Lung (tissue), 12 donors: ENCODE measurements around the gene GNG14. TPM values are rescaled to one million over a fixed set of nuclear protein-coding genes. Genes with fewer than 3 reads are reported as not detected.

Source experiments
- ATAC-seq: fragments of 200-7000 bp; cut with Tn5 transposase; one replicate; pipeline ENCODE4 v1.9.1; 2020; ENCODE audit warnings: moderate number of reproducible peaks; ENCODE audit not compliant: insufficient read depth, low FRiP score
- DNase-seq, 3 donors: peaks; one replicate each; pipeline ENCODE4 v3.0.0-alpha.2; 2013 to 2017
- H3K27ac ChIP-seq, 2 donors: one replicate each; pipeline ENCODE4 v1.5.1; 2013; ENCODE audit warnings: mild to moderate bottlenecking in 2 of 2, moderate library complexity in 2 of 2, control low read depth in 1 of 2, inconsistent platforms in 1 of 2, low read depth in 1 of 2, low read length in 1 of 2
- H3K27me3 ChIP-seq, 3 donors: one replicate each; pipeline ENCODE4 v1.5.1; 2013; ENCODE audit warnings: low read length in 2 of 3; ENCODE audit not compliant: control insufficient read depth in 3 of 3, insufficient read depth in 3 of 3
- H3K36me3 ChIP-seq, 4 donors: one replicate each; pipeline ENCODE4 v1.5.1; 2013; ENCODE audit warnings: low read length in 4 of 4, mild to moderate bottlenecking in 1 of 4, moderate library complexity in 1 of 4; ENCODE audit not compliant: control insufficient read depth in 4 of 4, insufficient read depth in 4 of 4
- H3K4me1 ChIP-seq, 5 donors: one replicate each; pipeline ENCODE4 v1.5.1; 2013; ENCODE audit warnings: low read length in 5 of 5, mild to moderate bottlenecking in 2 of 5, moderate library complexity in 1 of 5; ENCODE audit not compliant: control insufficient read depth in 5 of 5, insufficient read depth in 5 of 5
- H3K4me3 ChIP-seq: one replicate; pipeline ENCODE4 v1.5.1; 2013; ENCODE audit warnings: mild to moderate bottlenecking, control low read depth, moderate library complexity
- H3K9ac ChIP-seq, 2 donors: one replicate each; pipeline ENCODE4 v1.5.1; 2013; ENCODE audit warnings: low read length in 2 of 2, control low read depth in 1 of 2; ENCODE audit not compliant: insufficient read depth in 1 of 2
- H3K9me3 ChIP-seq, 4 donors: one replicate each; pipeline ENCODE4 v1.5.1; 2013; ENCODE audit warnings: low read length in 3 of 4, mild to moderate bottlenecking in 1 of 4, moderate library complexity in 1 of 4; ENCODE audit not compliant: control insufficient read depth in 4 of 4, insufficient read depth in 3 of 4
- CTCF ChIP-seq: IDR thresholded peaks from 2 replicates; pipeline ENCODE4 v1.5.1; 2012; ENCODE audit warnings: mild to moderate bottlenecking; ENCODE audit errors: control extremely low read depth, extremely low read depth
- WGBS, 2 donors: extraction: QIAGEN DNeasy Blood & Tissue Kit; methylation state at CpG; one replicate each; pipeline ENCODE4 v1.1.7; 2013; 5-methylcytosine and 5-hydroxymethylcytosine counted together
- polyA plus RNA-seq, 2 donors: library from polyadenylated mRNA; stranded (reverse); fragments of 200-250 nt; gene quantifications; one replicate each; pipeline ENCODE4 v1.2.1, GENCODE V29; 2013
- total RNA-seq, 2 donors: library from RNA; depleted of rRNA in 1 of 2; stranded (reverse); fragments of >200 nt in 1 of 2; gene quantifications; one replicate each; pipeline ENCODE4 v1.2.1, GENCODE V29; 2014 to 2021
- donor health status: control.
- donor health status: control.
- donor health status: Bipolar disorder and iron deficiency.
- donor health status: healthy.
- donor health status: DM: yes; HTN: yes; CAD: no.

Gene GNG14
- total and polyA plus RNA-seq, 4 donors = not detected

- Histone ChIP-seq H3K4me3 (peak overlapping the region; percentile 96), H3K9ac (peak overlapping the region in 1 of 2 donors; percentile 79), H3K4me1 (peaks cover 0 to 33% (median 16%) of the 10 kb centered on the region in 5 donors), H3K27ac (peak overlapping the region; percentile 92 to 98), H3K27me3 (no peaks in the 10 kb centered on the region), H3K36me3 (peaks cover 1 to 24% (median 16%) of the 10 kb centered on the region in 4 donors), H3K9me3 (no peaks in the 10 kb centered on the region)
- ATAC-seq (no peak), DNase-seq (no peak)
- TF ChIP-seq CTCF = no peak
- WGBS, 2 donors = 40 to 46% methylated on average over 26 of the region's 26 CpGs
These were observed 17.5 kb upstream of the GNG14 start for GRCh38 chr19:12670159-12670928.

- Histone ChIP-seq H3K9ac (no peak overlapping the region), H3K9me3 (no peaks in the 10 kb centered on the region), H3K4me1 (peaks cover 0 to 20% (median 8%) of the 10 kb centered on the region in 5 donors), H3K27me3 (no peaks in the 10 kb centered on the region), H3K36me3 (peaks cover 9 to 39% (median 32%) of the 10 kb centered on the region in 4 donors), H3K4me3 (no peak overlapping the region), H3K27ac (no peak overlapping the region)
- no peak for ATAC-seq
- no peak for TF ChIP-seq CTCF
- DNase-seq = no peak
- WGBS, 2 donors = 90 to 95% methylated on average over 10 of the region's 10 CpGs
These were observed 15.1 kb upstream of the GNG14 start for GRCh38 chr19:12672744-12673143.

GRCh38 chr19:12675399-12675798 is 12.4 kb upstream of the GNG14 start:
- no peak for DNase-seq
- H3K4me3 ChIP-seq = no peak overlapping the region
- 92 to 98% methylated on average over 10 of the region's 10 CpGs for WGBS, 2 donors
- no peak overlapping the region for H3K9ac ChIP-seq
- no peak for ATAC-seq
- H3K27ac ChIP-seq = no peak overlapping the region
- H3K36me3 ChIP-seq = peaks cover 12 to 53% (median 42%) of the 10 kb centered on the region in 4 donors
- no peaks in the 10 kb centered on the region for H3K27me3 ChIP-seq
- H3K9me3 ChIP-seq = no peaks in the 10 kb centered on the region
- peaks cover 0 to 4% (median under 1%) of the 10 kb centered on the region in 5 donors for H3K4me1 ChIP-seq
- TF ChIP-seq CTCF = no peak
